Neural cell (in vitro differentiated cells): ENCODE results near the gene RPL15. TPM values are rescaled to one million over a fixed set of nuclear protein-coding genes. Genes with fewer than 3 reads are reported as not detected.

Source experiments
- H2AFZ ChIP-seq: fragments of 200-600, 300-800 bp; sonication (generic), shearing (Covaris generic); 2 replicates; pipeline ENCODE4 v1.6.0; 2014; ENCODE audit warnings: low read depth, mild to moderate bottlenecking, antibody characterized with exemption, low read length, moderate library complexity
- H3F3A ChIP-seq: fragments of 200-600 bp; shearing (Covaris generic); 2 replicates; pipeline ENCODE4 v1.6.1; 2016; ENCODE audit warnings: mild to moderate bottlenecking, moderate library complexity, mixed read lengths, antibody characterized with exemption, low read length; ENCODE audit not compliant: insufficient read depth, poor library complexity, severe bottlenecking
- H3K27ac ChIP-seq: fragments of 200-600, 300-800 bp; sonication (generic), shearing (Covaris generic); 2 replicates; pipeline ENCODE4 v1.5.1; 2014; ENCODE audit warnings: mild to moderate bottlenecking, low read length, moderate library complexity
- H3K27me3 ChIP-seq: fragments of 300-800, 200-600 bp; sonication (generic), shearing (Covaris generic); 2 replicates; pipeline ENCODE4 v1.6.0; 2014; ENCODE audit warnings: mild to moderate bottlenecking, low read depth, low read length, moderate library complexity; ENCODE audit not compliant: insufficient read depth
- H3K36me3 ChIP-seq: fragments of 300-800, 200-600 bp; sonication (generic), shearing (Covaris generic); 2 replicates; pipeline ENCODE4 v1.5.1; 2014; ENCODE audit warnings: mild to moderate bottlenecking, antibody characterized with exemption, low read length, moderate library complexity; ENCODE audit not compliant: insufficient read depth
- H3K4me2 ChIP-seq: fragments of 300-800, 200-600 bp; sonication (generic), shearing (Covaris generic); 2 replicates; pipeline ENCODE4 v1.6.0; 2014; ENCODE audit warnings: mild to moderate bottlenecking, low read length
- H3K4me3 ChIP-seq: fragments of 300-800, 200-600 bp; sonication (generic), shearing (Covaris generic); 2 replicates; pipeline ENCODE4 v1.5.1; 2014; ENCODE audit warnings: mild to moderate bottlenecking, low read length, moderate library complexity
- H3K79me2 ChIP-seq: fragments of 200-600 bp; shearing (Covaris generic); replicated peaks from 2 replicates; pipeline ENCODE4 v1.6.0; 2014; ENCODE audit warnings: mild to moderate bottlenecking, low read length, moderate library complexity; ENCODE audit not compliant: insufficient read depth
- H3K9ac ChIP-seq: fragments of 300-800, 200-600 bp; sonication (generic), shearing (Covaris generic); 2 replicates; pipeline ENCODE4 v1.6.1; 2016; ENCODE audit warnings: mild to moderate bottlenecking, low read length, mixed read lengths
- H3K9me2 ChIP-seq: fragments of 200-600 bp; shearing (Covaris generic); 2 replicates; pipeline ENCODE4 v1.6.1; 2016; ENCODE audit warnings: mild to moderate bottlenecking, low read length, mixed read lengths; ENCODE audit not compliant: insufficient read depth
- H3K9me3 ChIP-seq: fragments of 200-600, 300-800 bp; sonication (generic), shearing (Covaris generic); 2 replicates; pipeline ENCODE4 v1.6.1; 2016; ENCODE audit warnings: mild to moderate bottlenecking, mixed run types, low read length, moderate library complexity, mixed read lengths
- H4K20me1 ChIP-seq: fragments of 200-600 bp; shearing (Covaris generic); 2 replicates; pipeline ENCODE4 v1.6.1; 2016; ENCODE audit warnings: mild to moderate bottlenecking, mixed run types; ENCODE audit not compliant: insufficient read depth
- EP300 ChIP-seq: fragments of 450-650 bp; conservative IDR thresholded peaks from 2 replicates; pipeline ENCODE4 v1.6.1; 2014; ENCODE audit warnings: antibody characterized with exemption, mild to moderate bottlenecking, moderate library complexity; ENCODE audit not compliant: poor library complexity, severe bottlenecking
- EZH2 ChIP-seq: fragments of 200-600, 300-800 bp; shearing (Covaris generic), sonication (generic); IDR thresholded peaks from 2 replicates; pipeline ENCODE4 v1.6.1; 2014; ENCODE audit warnings: antibody characterized with exemption, low read length, borderline replicate concordance, mild to moderate bottlenecking; ENCODE audit not compliant: insufficient read depth, poor library complexity, severe bottlenecking
- MXI1 ChIP-seq: fragments of 450-650 bp; conservative IDR thresholded peaks from 2 replicates; pipeline ENCODE4 v1.6.1; 2014; ENCODE audit warnings: antibody characterized with exemption, mild to moderate bottlenecking; ENCODE audit not compliant: poor library complexity, severe bottlenecking
- POLR2AphosphoS5 ChIP-seq: IDR thresholded peaks from 2 replicates; pipeline ENCODE4 v1.6.1; 2012
- RAD21 ChIP-seq: fragments of 450-650 bp; conservative IDR thresholded peaks from 2 replicates; pipeline ENCODE4 v1.6.1; 2014; ENCODE audit warnings: antibody characterized with exemption, mild to moderate bottlenecking, moderate library complexity
- SMC3 ChIP-seq: fragments of 450-650 bp; conservative IDR thresholded peaks from 2 replicates; pipeline ENCODE4 v1.6.1; 2014; ENCODE audit warnings: antibody characterized with exemption, mild to moderate bottlenecking, moderate library complexity; ENCODE audit not compliant: poor library complexity
- TAF1 ChIP-seq: IDR thresholded peaks from 2 replicates; pipeline ENCODE4 v1.6.1; 2012; ENCODE audit warnings: low read depth
- polyA plus RNA-seq: library from polyadenylated mRNA; depleted of rRNA; stranded (reverse); fragments of >200 nt; gene quantifications from 2 replicates; pipeline ENCODE4 v1.2.3, GENCODE V29; 2014
- TF ChIP-seq, protein P1 (sequence below): fragments of 450-650 bp; IDR thresholded peaks from 2 replicates; pipeline ENCODE4 v1.5.1; 2014; ENCODE audit warnings: antibody characterized with exemption, mild to moderate bottlenecking, moderate library complexity; ENCODE audit not compliant: poor library complexity, severe bottlenecking
- TF ChIP-seq, protein P2 (sequence below): IDR thresholded peaks from 2 replicates; pipeline ENCODE4 v1.6.1; 2012; ENCODE audit warnings: borderline replicate concordance

The RPL15 gene
- polyA plus RNA-seq, 1 donor from 2014 or later, result 3,247 TPM

DNA sequence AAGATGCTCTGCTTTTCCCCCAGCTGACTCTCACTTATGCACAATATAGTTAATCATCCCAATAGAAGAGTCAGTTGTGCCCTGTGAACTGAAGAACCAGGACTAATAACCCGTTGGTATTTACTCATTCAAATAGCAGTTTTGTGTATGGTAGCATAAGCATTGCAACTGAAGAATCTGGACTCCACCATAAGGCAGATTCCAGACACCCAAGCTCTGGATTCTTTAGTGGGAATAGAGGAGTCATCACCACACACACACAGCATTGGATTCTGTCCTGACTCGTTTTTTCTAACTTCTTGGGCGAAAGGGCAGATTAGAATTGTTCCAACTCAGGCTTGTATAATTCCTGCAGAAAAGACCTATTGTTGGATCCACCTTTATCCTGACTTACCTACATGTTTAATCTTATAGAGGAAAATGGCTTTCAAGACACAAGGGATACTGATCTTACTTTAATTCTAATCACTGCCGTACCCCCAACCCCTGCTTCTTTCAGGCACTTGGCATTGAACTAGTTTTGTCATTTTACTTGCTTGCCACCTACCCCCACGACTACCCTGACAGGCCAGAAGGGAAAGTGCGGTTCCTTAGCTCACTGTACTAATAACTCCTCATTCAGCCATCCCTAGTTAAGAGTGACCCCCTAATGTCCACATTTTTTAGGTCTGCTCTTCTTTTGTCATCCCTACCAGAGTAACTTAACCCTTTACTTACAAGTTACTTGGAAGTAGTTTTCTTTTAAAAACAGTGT, 42.4 kb upstream of the RPL15 start:
- Histone ChIP-seq H3F3A (no peaks in the 10 kb centered on the region), H3K79me2 (no peaks in the 10 kb centered on the region), H3K9ac (no peak overlapping the region), H2AFZ (no peak overlapping the region), H3K9me2 (no peaks in the 10 kb centered on the region), H3K27me3 (no peaks in the 10 kb centered on the region), H3K9me3 (no peaks in the 10 kb centered on the region), H3K36me3 (peaks cover 5% of the 10 kb centered on the region), H3K27ac (no peak overlapping the region), H4K20me1 (no peaks in the 10 kb centered on the region), H3K4me2 (no peak overlapping the region), H3K4me3 (no peak overlapping the region)
- TF ChIP-seq MXI1 (no peak), EZH2 (no peak)
- TF ChIP-seq, protein P1, sequence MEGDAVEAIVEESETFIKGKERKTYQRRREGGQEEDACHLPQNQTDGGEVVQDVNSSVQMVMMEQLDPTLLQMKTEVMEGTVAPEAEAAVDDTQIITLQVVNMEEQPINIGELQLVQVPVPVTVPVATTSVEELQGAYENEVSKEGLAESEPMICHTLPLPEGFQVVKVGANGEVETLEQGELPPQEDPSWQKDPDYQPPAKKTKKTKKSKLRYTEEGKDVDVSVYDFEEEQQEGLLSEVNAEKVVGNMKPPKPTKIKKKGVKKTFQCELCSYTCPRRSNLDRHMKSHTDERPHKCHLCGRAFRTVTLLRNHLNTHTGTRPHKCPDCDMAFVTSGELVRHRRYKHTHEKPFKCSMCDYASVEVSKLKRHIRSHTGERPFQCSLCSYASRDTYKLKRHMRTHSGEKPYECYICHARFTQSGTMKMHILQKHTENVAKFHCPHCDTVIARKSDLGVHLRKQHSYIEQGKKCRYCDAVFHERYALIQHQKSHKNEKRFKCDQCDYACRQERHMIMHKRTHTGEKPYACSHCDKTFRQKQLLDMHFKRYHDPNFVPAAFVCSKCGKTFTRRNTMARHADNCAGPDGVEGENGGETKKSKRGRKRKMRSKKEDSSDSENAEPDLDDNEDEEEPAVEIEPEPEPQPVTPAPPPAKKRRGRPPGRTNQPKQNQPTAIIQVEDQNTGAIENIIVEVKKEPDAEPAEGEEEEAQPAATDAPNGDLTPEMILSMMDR, result no peak

DNA sequence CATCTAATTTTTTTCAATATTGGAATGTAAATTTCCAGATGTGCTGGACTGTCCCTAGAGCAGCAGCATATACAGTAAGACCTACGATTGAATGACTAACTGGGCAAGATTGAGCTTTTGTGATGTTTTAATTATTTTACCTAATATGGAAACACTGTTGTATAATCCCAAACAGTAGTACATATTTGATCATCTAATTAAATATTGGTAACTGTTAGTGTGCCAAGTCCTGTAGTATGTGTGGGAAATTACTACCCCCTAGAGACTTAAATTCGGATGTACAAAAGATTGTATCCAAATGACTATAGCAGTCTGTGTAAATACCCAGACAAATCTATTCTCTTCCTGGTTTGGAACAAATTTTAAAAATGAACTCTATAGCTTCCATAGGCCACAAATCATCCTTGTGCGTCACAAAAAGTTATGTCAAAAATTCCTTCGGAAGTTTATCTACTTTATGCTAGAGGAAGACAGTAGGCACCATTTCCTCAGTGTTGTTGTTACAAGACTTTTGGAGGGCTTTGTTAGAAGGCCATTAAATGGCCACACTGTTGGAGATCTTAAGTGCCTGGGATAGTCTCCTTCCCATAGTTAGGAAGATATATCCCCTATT, 41.7 kb upstream of the RPL15 start:
- Histone ChIP-seq H2AFZ (no peak overlapping the region), H3K27me3 (no peaks in the 10 kb centered on the region), H3K4me3 (no peak overlapping the region), H3K9me3 (no peaks in the 10 kb centered on the region), H3K9me2 (no peaks in the 10 kb centered on the region), H3K9ac (no peak overlapping the region), H3K27ac (no peak overlapping the region), H3K4me2 (no peak overlapping the region), H3K36me3 (peaks cover 5% of the 10 kb centered on the region), H3K79me2 (no peaks in the 10 kb centered on the region), H3F3A (no peaks in the 10 kb centered on the region), H4K20me1 (no peaks in the 10 kb centered on the region)
- TF ChIP-seq POLR2AphosphoS5 (no peak), SMC3 (no peak), EP300 (no peak), MXI1 (no peak), EZH2 (no peak), RAD21 (no peak), TAF1 (no peak)
- TF ChIP-seq, protein P2, sequence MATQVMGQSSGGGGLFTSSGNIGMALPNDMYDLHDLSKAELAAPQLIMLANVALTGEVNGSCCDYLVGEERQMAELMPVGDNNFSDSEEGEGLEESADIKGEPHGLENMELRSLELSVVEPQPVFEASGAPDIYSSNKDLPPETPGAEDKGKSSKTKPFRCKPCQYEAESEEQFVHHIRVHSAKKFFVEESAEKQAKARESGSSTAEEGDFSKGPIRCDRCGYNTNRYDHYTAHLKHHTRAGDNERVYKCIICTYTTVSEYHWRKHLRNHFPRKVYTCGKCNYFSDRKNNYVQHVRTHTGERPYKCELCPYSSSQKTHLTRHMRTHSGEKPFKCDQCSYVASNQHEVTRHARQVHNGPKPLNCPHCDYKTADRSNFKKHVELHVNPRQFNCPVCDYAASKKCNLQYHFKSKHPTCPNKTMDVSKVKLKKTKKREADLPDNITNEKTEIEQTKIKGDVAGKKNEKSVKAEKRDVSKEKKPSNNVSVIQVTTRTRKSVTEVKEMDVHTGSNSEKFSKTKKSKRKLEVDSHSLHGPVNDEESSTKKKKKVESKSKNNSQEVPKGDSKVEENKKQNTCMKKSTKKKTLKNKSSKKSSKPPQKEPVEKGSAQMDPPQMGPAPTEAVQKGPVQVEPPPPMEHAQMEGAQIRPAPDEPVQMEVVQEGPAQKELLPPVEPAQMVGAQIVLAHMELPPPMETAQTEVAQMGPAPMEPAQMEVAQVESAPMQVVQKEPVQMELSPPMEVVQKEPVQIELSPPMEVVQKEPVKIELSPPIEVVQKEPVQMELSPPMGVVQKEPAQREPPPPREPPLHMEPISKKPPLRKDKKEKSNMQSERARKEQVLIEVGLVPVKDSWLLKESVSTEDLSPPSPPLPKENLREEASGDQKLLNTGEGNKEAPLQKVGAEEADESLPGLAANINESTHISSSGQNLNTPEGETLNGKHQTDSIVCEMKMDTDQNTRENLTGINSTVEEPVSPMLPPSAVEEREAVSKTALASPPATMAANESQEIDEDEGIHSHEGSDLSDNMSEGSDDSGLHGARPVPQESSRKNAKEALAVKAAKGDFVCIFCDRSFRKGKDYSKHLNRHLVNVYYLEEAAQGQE, result no peak
- TF ChIP-seq, protein P1, result no peak
